Measurements from ENCODE around the gene MS4A5. TPM values are rescaled to one million over a fixed set of nuclear protein-coding genes. Genes with fewer than 3 reads are reported as not detected.

MS4A5 gene
- polyA plus RNA-seq, 1 of the 3 experiments (the other 2 are of a cell fraction), result not detected

DNA sequence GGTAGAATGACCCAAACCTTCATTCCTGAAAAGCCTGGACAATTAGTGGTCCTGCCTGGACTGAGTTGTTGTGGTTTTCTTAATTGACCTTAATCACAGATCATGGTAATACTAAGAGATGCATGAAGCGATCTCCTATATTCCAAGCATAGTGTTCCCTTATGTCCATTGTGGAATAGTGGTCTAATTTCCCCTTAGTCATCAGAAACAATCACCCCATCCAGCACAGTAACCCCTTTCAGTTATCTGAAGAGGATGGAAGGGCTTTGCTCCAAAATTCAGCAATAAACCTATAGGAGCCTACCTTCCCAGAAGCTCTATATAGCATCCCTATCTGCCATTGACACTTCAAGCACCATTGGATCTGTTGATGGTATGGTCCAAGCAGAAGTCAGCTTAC is 6.8 kb upstream of the MS4A5 start:
- Histone ChIP-seq H3K4me1 (ENCODE audit: control insufficient read depth in 1 of 2, insufficient read depth in 2 of 2, low read depth in 1 of 2, low read length in 1 of 2) (no peaks in the 10 kb centered on the region), H3K79me2 (ENCODE audit: insufficient read depth) (no peaks in the 10 kb centered on the region), H3K27me3 (ENCODE audit: insufficient read depth) (no peaks in the 10 kb centered on the region), H3K36me3 (replicated peaks in 1 of 2; ENCODE audit: control insufficient read depth in 1 of 2, insufficient read depth in 2 of 2, low read length in 1 of 2) (no peaks in the 10 kb centered on the region), H3F3A (replicated peaks; ENCODE audit: insufficient read depth) (no peaks in the 10 kb centered on the region), H3K27ac (ENCODE audit: low read depth in 2 of 2, low read length in 1 of 2) (no peak overlapping the region), H3K9ac (no peak overlapping the region), H4K20me1 (ENCODE audit: insufficient read depth) (no peaks in the 10 kb centered on the region), H3K4me2 (no peak overlapping the region), H3K9me2 (no peaks in the 10 kb centered on the region), H2AFZ (ENCODE audit: low read depth) (no peak overlapping the region), H3K4me3 (ENCODE audit: low read depth in 2 of 2, low read length in 1 of 2) (no peak overlapping the region), H3K9me3 (no peaks in the 10 kb centered on the region)
- ChIA-PET POLR2A (no interaction called here), CTCF (no interaction called here)
- WGBS (ENCODE audit: low lambda C conversion rate), result 10% methylated on average over 1 of the region's 1 CpG
- DNase-seq, result no peak
- TF ChIP-seq RCOR1 (IDR thresholded peaks at IDR 0.05; ENCODE audit: low read length) (no peak), MXI1 (IDR thresholded peaks at IDR 0.05; ENCODE audit: low read depth, low read length) (no peak), EP300 (IDR thresholded peaks at IDR 0.05; ENCODE audit: borderline replicate concordance in 1 of 2, low read depth in 1 of 2, low read length in 1 of 2) (no peak)

DNA sequence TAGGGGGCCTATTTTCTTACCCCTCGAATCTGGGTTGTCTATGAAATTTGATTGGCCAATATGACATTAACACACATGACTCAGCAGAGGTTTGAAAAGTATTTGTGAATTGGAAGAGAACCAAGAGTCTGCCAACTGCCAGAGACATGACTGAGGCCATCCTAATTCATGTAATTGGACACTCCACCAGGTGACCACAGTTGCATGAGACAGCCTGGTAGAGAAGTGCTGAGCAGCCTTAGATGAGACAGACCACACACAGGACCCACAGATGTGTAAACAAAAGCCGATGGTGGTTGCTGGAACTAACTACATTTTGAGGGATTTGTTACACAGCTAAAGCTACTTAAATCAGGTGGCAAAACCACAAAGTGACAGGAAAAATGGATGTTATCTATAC is 855 bp upstream of the MS4A5 start:
- Histone ChIP-seq H3F3A (replicated peaks; ENCODE audit: insufficient read depth) (no peaks in the 10 kb centered on the region), H3K36me3 (replicated peaks in 1 of 2; ENCODE audit: control insufficient read depth in 1 of 2, insufficient read depth in 2 of 2, low read length in 1 of 2) (no peaks in the 10 kb centered on the region)
- 0% methylated on average over 2 of the region's 2 CpGs for WGBS (ENCODE audit: low lambda C conversion rate)

More for the DNA sequence above, 855 bp upstream of the MS4A5 start:
- Histone ChIP-seq H3K79me2 (ENCODE audit: insufficient read depth) (no peaks in the 10 kb centered on the region), H3K9me2 (no peaks in the 10 kb centered on the region), H3K9ac (no peak overlapping the region), H2AFZ (ENCODE audit: low read depth) (no peak overlapping the region), H3K4me1 (ENCODE audit: control insufficient read depth in 1 of 2, insufficient read depth in 2 of 2, low read depth in 1 of 2, low read length in 1 of 2) (no peaks in the 10 kb centered on the region), H3K27ac (ENCODE audit: low read depth in 2 of 2, low read length in 1 of 2) (no peak overlapping the region), H4K20me1 (ENCODE audit: insufficient read depth) (no peaks in the 10 kb centered on the region), H3K4me3 (ENCODE audit: low read depth in 2 of 2, low read length in 1 of 2) (no peak overlapping the region), H3K9me3 (no peaks in the 10 kb centered on the region), H3K27me3 (ENCODE audit: insufficient read depth) (no peaks in the 10 kb centered on the region; the same call in 1 of the 2 replicates), H3K4me2 (no peak overlapping the region)
- no peak for DNase-seq
- CTCF ChIA-PET, result no interaction called here
- no peak for TF ChIP-seq GATA2 (CRISPR knock-in tag; IDR thresholded peaks at IDR 0.05)
- TF ChIP-seq TCF12 (IDR thresholded peaks at IDR 0.05), result no peak
- TF ChIP-seq GABPA (IDR thresholded peaks at IDR 0.05; ENCODE audit: low read depth), result no peak
- TF ChIP-seq, protein P1, sequence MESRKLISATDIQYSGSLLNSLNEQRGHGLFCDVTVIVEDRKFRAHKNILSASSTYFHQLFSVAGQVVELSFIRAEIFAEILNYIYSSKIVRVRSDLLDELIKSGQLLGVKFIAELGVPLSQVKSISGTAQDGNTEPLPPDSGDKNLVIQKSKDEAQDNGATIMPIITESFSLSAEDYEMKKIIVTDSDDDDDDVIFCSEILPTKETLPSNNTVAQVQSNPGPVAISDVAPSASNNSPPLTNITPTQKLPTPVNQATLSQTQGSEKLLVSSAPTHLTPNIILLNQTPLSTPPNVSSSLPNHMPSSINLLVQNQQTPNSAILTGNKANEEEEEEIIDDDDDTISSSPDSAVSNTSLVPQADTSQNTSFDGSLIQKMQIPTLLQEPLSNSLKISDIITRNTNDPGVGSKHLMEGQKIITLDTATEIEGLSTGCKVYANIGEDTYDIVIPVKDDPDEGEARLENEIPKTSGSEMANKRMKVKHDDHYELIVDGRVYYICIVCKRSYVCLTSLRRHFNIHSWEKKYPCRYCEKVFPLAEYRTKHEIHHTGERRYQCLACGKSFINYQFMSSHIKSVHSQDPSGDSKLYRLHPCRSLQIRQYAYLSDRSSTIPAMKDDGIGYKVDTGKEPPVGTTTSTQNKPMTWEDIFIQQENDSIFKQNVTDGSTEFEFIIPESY (IDR thresholded peaks at IDR 0.05; ENCODE audit: borderline replicate concordance, low read depth), result no peak
- TF ChIP-seq FOXM1 (IDR thresholded peaks at IDR 0.05; ENCODE audit: low read depth), result no peak
- no peak for TF ChIP-seq ELF1 (IDR thresholded peaks at IDR 0.05)
- TF ChIP-seq FOSL2 (IDR thresholded peaks at IDR 0.05; ENCODE audit: borderline replicate concordance, low read depth), result no peak
- no peak for TF ChIP-seq SIN3A (IDR thresholded peaks at IDR 0.05; ENCODE audit: borderline replicate concordance, low read depth, low read length)
- no peak for TF ChIP-seq FOXJ3 (CRISPR knock-in tag; IDR thresholded peaks at IDR 0.05)
- no peak for TF ChIP-seq MAX (IDR thresholded peaks at IDR 0.05; ENCODE audit: low read depth)
- no peak for TF ChIP-seq IRF3 (IDR thresholded peaks at IDR 0.05; ENCODE audit: low read depth, low read length)
- TF ChIP-seq, protein P2, sequence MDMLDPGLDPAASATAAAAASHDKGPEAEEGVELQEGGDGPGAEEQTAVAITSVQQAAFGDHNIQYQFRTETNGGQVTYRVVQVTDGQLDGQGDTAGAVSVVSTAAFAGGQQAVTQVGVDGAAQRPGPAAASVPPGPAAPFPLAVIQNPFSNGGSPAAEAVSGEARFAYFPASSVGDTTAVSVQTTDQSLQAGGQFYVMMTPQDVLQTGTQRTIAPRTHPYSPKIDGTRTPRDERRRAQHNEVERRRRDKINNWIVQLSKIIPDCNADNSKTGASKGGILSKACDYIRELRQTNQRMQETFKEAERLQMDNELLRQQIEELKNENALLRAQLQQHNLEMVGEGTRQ (IDR thresholded peaks at IDR 0.05; ENCODE audit: borderline replicate concordance, low read depth, low read length), result no peak
- no peak for TF ChIP-seq NRF1 (IDR thresholded peaks at IDR 0.05; ENCODE audit: low read depth, low read length)
- TF ChIP-seq RAD21 (IDR thresholded peaks at IDR 0.05; ENCODE audit: low read length), result no peak
- TF ChIP-seq MEF2A (IDR thresholded peaks at IDR 0.05; ENCODE audit: borderline replicate concordance, low read depth), result no peak
- no peak for TF ChIP-seq EP300 (IDR thresholded peaks at IDR 0.05; ENCODE audit: borderline replicate concordance in 1 of 2, low read depth in 1 of 2, low read length in 1 of 2)
- TF ChIP-seq, protein P3, sequence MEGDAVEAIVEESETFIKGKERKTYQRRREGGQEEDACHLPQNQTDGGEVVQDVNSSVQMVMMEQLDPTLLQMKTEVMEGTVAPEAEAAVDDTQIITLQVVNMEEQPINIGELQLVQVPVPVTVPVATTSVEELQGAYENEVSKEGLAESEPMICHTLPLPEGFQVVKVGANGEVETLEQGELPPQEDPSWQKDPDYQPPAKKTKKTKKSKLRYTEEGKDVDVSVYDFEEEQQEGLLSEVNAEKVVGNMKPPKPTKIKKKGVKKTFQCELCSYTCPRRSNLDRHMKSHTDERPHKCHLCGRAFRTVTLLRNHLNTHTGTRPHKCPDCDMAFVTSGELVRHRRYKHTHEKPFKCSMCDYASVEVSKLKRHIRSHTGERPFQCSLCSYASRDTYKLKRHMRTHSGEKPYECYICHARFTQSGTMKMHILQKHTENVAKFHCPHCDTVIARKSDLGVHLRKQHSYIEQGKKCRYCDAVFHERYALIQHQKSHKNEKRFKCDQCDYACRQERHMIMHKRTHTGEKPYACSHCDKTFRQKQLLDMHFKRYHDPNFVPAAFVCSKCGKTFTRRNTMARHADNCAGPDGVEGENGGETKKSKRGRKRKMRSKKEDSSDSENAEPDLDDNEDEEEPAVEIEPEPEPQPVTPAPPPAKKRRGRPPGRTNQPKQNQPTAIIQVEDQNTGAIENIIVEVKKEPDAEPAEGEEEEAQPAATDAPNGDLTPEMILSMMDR (IDR thresholded peaks at IDR 0.05), result no peak
- no peak for TF ChIP-seq RCOR1 (IDR thresholded peaks at IDR 0.05; ENCODE audit: low read length)
- no peak for TF ChIP-seq NFIC (IDR thresholded peaks at IDR 0.05; ENCODE audit: borderline replicate concordance)
- TF ChIP-seq POLR2AphosphoS5 (IDR thresholded peaks at IDR 0.05; ENCODE audit: low read depth, low read length), result no peak
- POLR2A ChIA-PET, result no interaction called here
